ENCODE data around the gene SOD1.
"Not testable (repeated sequence)": the region's sequence is repeated elsewhere in the genome, so short reads cannot be mapped to it uniquely, and the experiment has no call there.

Gene SOD1

DNA sequence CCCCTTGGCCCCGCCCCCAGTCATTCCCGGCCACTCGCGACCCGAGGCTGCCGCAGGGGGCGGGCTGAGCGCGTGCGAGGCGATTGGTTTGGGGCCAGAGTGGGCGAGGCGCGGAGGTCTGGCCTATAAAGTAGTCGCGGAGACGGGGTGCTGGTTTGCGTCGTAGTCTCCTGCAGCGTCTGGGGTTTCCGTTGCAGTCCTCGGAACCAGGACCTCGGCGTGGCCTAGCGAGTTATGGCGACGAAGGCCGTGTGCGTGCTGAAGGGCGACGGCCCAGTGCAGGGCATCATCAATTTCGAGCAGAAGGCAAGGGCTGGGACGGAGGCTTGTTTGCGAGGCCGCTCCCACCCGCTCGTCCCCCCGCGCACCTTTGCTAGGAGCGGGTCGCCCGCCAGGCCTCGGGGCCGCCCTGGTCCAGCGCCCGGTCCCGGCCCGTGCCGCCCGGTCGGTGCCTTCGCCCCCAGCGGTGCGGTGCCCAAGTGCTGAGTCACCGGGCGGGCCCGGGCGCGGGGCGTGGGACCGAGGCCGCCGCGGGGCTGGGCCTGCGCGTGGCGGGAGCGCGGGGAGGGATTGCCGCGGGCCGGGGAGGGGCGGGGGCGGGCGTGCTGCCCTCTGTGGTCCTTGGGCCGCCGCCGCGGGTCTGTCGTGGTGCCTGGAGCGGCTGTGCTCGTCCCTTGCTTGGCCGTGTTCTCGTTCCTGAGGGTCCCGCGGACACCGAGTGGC, at the start of gene SOD1:
Gene SOD1, plus strand, starts transcription at position 158 of the 723 bp plus-strand sequence. Its CDS starts 77 bp downstream, at position 235.
- DNase-seq (ENCODE audit: low read depth), result peak; percentile 88

- no peak for DNase-seq (ENCODE audit: low read depth)
Observed at GRCh38 chr21:31611445-31611844, 48.0 kb upstream of the SOD1 start.

- DNase-seq (ENCODE audit: low read depth), result no peak
Observed at GRCh38 chr21:31612894-31613785, 46.4 kb upstream of the SOD1 start.

- DNase-seq (ENCODE audit: low read depth), result no peak
Observed at GRCh38 chr21:31614705-31615104, 44.8 kb upstream of the SOD1 start.

DNA sequence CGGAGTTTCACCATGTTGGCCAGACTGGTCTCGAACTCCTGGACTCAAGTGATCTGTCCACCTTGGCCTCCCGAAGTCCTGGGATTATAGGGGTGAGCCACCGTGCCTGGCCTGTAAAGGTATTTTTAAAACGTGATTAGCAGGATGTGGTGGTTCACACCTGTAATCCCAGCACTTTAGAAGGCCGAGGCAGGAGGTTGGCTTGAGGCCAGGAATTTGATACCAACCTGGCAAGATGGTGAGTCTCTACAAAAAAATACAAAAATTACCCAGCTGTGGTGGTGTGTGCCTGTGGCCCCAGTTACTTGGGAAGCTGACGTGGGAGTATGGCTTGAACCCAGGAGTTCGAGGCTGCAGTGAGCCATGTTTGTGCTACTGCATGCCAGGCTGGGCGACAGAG, 43.3 kb upstream of the SOD1 start:
- no peak for DNase-seq (ENCODE audit: low read depth)

- no peak for DNase-seq (ENCODE audit: low read depth)
Observed at GRCh38 chr21:31618696-31619430, 40.6 kb upstream of the SOD1 start.

GRCh38 chr21:31622397-31622796, 37.1 kb upstream of the SOD1 start:
- no peak for DNase-seq (ENCODE audit: low read depth)

- DNase-seq (ENCODE audit: low read depth), result no peak
Observed at GRCh38 chr21:31623664-31624063, 35.8 kb upstream of the SOD1 start.

DNA sequence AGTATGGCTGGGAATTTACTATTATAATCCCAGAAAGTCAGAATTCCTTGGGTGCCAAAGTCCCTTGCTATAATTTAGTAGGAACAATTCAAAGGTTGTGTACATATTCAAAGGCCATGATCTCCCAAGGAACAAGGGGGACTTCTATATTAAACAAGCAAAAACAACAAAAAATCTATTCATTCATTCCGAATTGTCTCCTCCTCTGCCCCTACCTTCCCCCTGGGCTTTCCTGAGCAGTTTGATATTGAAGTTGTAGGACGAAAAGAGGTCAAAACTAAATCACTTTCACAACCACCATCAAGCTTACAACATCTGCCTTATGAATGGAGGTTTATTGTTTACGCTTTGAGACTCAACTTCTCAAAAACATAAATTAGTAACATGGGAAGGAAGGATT, 35.3 kb upstream of the SOD1 start:
- DNase-seq (ENCODE audit: low read depth), result no peak

GRCh38 chr21:31624961-31625491, 34.5 kb upstream of the SOD1 start:
- DNase-seq (ENCODE audit: low read depth), result no peak

DNA sequence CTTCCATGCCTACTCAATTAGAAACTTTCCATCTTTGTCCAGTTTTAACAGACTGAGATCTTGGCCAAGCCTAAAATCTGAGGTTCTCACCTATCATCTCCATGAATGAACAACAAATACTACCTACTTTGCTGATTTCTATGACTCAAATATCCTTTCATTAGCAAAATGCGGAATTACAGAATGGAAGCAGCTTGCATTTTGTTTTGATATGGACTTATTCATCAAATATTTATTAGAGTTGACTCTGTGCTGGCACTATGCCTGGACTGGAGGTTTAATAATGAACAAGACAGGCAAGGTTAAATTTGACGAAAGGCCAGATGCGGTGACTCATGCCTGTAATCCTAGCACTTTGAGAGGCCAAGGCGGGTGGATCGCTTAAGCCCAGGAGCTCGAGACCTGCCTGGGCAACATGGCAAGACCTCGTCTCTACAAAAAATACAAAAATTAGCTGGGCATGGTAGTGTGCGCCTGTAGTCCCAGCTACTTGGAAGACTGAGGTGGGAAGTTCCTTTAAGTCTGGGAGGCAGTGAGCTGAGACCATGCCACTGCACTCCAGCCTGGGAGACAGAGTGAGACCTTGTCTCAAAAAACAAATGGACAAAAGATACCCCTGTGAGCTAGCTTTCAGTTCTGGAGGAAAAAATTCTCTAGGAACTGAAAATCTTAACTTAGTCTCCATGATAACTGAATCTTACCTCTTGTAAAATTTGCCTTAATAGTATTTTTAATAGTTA, 29.4 kb upstream of the SOD1 start:
- DNase-seq (ENCODE audit: low read depth), result no peak

- DNase-seq (ENCODE audit: low read depth), result not testable (repeated sequence)
Observed at GRCh38 chr21:31631881-31632280, 27.6 kb upstream of the SOD1 start.

- DNase-seq (ENCODE audit: low read depth), result no peak
Observed at GRCh38 chr21:31634993-31635392, 24.5 kb upstream of the SOD1 start.

DNA sequence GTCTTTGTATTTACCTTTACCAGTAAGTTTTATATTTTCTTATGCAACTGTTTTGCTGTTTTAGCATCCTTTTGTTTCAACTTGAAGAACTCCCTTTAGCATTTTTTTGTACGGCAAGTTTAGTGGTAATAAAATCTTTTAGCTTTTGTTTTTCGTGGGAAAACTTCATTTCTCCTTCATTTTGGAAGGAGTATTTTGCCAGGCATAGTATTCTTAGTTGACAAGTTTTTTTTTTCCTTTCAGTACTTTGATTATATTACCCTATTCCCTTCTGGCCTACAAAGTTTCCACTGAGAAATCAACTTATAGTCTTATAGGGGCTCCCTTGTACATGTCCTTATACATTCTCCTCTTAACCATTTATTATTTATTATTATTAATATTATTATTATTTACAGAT, 22.6 kb upstream of the SOD1 start:
- DNase-seq (ENCODE audit: low read depth), result no peak

GRCh38 chr21:31641416-31641922, 18.0 kb upstream of the SOD1 start:
- no peak for DNase-seq (ENCODE audit: low read depth)

GRCh38 chr21:31644643-31645042, 14.8 kb upstream of the SOD1 start:
- DNase-seq (ENCODE audit: low read depth), result no peak

GRCh38 chr21:31647650-31648049, 11.8 kb upstream of the SOD1 start:
- no peak for DNase-seq (ENCODE audit: low read depth)

DNA sequence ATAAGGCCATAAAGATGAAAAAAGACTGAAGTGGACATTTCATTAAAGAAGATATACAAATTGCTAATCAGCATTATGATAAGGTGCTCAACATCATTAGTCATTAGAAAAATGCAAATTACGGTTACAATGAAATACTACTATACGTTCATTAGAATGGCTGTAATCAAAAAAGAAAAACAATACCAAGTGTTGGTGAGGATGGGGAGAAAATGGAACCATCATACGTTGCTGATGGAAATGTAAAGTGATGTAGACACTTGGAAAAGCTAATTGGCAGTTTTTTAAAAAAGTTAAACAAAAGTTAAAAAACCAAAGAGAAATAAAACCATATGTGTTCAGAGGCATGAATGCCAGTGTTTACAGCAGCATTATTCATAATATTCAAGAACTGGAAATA, 8.6 kb upstream of the SOD1 start:
- no peak for DNase-seq (ENCODE audit: low read depth)

GRCh38 chr21:31651491-31651890, 8.0 kb upstream of the SOD1 start:
- DNase-seq (ENCODE audit: low read depth), result not testable (repeated sequence)

GRCh38 chr21:31654340-31654739, 5.2 kb upstream of the SOD1 start:
- no peak for DNase-seq (ENCODE audit: low read depth)

DNA sequence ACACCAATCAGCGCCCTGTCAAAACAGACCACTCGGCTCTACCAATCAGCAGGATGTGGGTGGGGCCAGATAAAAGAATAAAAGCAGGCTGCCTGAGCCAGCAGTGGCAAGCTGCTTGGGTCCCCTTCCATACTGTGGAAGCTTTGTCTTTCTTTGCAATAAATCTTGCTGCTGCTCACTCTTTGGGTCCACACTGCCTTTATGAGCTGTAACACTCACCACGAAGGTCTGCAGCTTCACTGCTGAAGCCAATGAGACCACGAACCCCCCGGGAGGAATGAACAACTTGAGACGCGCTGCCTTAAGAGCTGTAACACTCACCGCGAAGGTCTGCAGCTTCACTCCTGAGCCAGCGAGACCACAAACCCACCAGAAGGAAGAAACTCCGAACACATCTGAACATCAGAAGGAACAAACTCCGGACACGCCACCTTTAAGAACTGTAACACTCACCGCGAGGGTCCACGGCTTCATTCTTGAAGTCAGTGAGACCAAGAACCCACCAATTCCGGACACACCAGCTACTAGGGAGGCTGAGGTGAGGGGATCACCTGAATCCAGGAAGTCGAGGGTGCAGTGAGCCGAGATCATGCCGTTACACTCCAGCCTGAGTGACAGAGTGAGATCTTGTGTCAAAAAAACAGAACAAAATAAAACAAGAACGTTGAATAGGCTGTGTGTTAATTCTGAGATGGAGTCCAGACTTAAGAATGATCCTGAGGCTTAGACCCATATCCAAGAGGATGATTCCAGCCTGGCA, 4.5 kb upstream of the SOD1 start:
- not testable (repeated sequence) for DNase-seq (ENCODE audit: low read depth)
